ENCODE results near the gene CCDC85C.

DNA sequence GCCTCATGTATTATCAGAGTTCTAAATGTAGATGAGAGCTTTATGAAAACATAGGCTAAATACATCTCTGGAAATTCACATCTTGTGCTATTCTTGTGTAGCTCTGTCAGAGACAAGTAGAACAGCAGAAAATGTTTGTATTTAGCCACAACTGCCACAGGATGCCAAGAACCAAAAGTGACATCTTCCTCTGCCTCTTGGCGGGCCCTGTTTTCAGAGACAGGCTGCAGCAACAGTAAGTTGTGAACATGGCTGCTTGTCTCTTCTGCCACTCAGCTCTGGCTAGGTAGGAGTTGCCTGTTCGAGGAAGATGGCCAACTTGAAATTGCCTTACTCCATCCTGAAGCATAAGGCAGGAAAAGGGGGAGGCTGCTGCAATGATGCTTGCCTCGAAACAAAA lies 153.7 kb downstream of the CCDC85C start:
- TF ChIP-seq RAD21 (IDR thresholded peaks at IDR 0.05; ENCODE audit: low read length) (no peak), POLR2A (IDR thresholded peaks at IDR 0.05; ENCODE audit: low read depth, low read length) (no peak), FOS (IDR thresholded peaks at IDR 0.05; ENCODE audit: low read depth, low read length) (no peak), RCOR1 (IDR thresholded peaks at IDR 0.05; ENCODE audit: insufficient replicate concordance, low read length) (no peak)
- TF ChIP-seq, protein P1, sequence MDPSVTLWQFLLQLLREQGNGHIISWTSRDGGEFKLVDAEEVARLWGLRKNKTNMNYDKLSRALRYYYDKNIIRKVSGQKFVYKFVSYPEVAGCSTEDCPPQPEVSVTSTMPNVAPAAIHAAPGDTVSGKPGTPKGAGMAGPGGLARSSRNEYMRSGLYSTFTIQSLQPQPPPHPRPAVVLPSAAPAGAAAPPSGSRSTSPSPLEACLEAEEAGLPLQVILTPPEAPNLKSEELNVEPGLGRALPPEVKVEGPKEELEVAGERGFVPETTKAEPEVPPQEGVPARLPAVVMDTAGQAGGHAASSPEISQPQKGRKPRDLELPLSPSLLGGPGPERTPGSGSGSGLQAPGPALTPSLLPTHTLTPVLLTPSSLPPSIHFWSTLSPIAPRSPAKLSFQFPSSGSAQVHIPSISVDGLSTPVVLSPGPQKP (IDR thresholded peaks at IDR 0.05; ENCODE audit: borderline replicate concordance, low read depth, low read length): no peak
- TF ChIP-seq, protein P2, sequence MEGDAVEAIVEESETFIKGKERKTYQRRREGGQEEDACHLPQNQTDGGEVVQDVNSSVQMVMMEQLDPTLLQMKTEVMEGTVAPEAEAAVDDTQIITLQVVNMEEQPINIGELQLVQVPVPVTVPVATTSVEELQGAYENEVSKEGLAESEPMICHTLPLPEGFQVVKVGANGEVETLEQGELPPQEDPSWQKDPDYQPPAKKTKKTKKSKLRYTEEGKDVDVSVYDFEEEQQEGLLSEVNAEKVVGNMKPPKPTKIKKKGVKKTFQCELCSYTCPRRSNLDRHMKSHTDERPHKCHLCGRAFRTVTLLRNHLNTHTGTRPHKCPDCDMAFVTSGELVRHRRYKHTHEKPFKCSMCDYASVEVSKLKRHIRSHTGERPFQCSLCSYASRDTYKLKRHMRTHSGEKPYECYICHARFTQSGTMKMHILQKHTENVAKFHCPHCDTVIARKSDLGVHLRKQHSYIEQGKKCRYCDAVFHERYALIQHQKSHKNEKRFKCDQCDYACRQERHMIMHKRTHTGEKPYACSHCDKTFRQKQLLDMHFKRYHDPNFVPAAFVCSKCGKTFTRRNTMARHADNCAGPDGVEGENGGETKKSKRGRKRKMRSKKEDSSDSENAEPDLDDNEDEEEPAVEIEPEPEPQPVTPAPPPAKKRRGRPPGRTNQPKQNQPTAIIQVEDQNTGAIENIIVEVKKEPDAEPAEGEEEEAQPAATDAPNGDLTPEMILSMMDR (conservative IDR thresholded peaks at IDR 0.05; ENCODE audit: low read depth, low read length): no peak
